ENCODE data around the gene PRCC. TPM values are rescaled to one million over a fixed set of nuclear protein-coding genes. Genes with fewer than 3 reads are reported as not detected.

Gene PRCC
- total RNA-seq, 4 donors from 2014 or later, result 25.1 to 44.6 (median 30.8) TPM

GRCh38 chr1:156747742-156748669, 19.3 kb upstream of the PRCC start:
- no peak for DNase-seq (ENCODE audit: low spot score in 2 of 2)
- Histone ChIP-seq H3K27me3 (no peaks in the 10 kb centered on the region), H3K9me3 (no peaks in the 10 kb centered on the region), H3K27ac (peak overlapping the region; percentile 95 to 100 (median 98)), H3K4me3 (peak overlapping the region; percentile 67 to 99 (median 92)), H3K4me1 (peaks cover 0 to 73% (median 52%) of the 10 kb centered on the region in 4 donors), H3K36me3 (peaks cover 0 to 24% (median 12%) of the 10 kb centered on the region in 3 donors)
- no peak for TF ChIP-seq CTCF (IDR thresholded peaks at IDR 0.05)
- TF ChIP-seq POLR2A (IDR thresholded peaks at IDR 0.05), result no peak
- WGBS, 2 donors, result 2 to 4% methylated on average over 8 of the region's 8 CpGs

GRCh38 chr1:156748670-156749418, 18.5 kb upstream of the PRCC start:
- DNase-seq (ENCODE audit: low spot score in 2 of 2), result peak; percentile 42 to 55
- H3K4me1 ChIP-seq, result peaks cover 0 to 76% (median 55%) of the 10 kb centered on the region in 4 donors

GRCh38 chr1:156749419-156750118, 17.8 kb upstream of the PRCC start:
- H3K4me1 ChIP-seq, result peaks cover 0 to 75% (median 55%) of the 10 kb centered on the region in 4 donors
- H3K27me3 ChIP-seq, result no peaks in the 10 kb centered on the region
- H3K9me3 ChIP-seq, result no peaks in the 10 kb centered on the region
- H3K27ac ChIP-seq, result peak overlapping the region; percentile 95 to 100 (median 98)
- no peak for DNase-seq (ENCODE audit: low spot score in 2 of 2)
- no peak for TF ChIP-seq EP300 (IDR thresholded peaks at IDR 0.05)
- no peak for TF ChIP-seq CTCF (IDR thresholded peaks at IDR 0.05)
- TF ChIP-seq POLR2A (IDR thresholded peaks at IDR 0.05), result no peak
- WGBS, 2 donors, result 22 to 24% methylated on average over 8 of the region's 8 CpGs
- H3K36me3 ChIP-seq, result peaks cover 0 to 9% (median 0%) of the 10 kb centered on the region in 3 donors
- peak overlapping the region; percentile 67 to 99 (median 92) for H3K4me3 ChIP-seq

More at GRCh38 chr1:156748670-156749418, 18.5 kb upstream of the PRCC start:
- Histone ChIP-seq H3K4me3 (peak overlapping the region; percentile 67 to 99 (median 92)), H3K9me3 (no peaks in the 10 kb centered on the region), H3K36me3 (peaks cover 0 to 16% (median 6%) of the 10 kb centered on the region in 3 donors), H3K27ac (peak overlapping the region; percentile 95 to 100 (median 98)), H3K27me3 (no peaks in the 10 kb centered on the region)
- WGBS, 2 donors, result 2 to 5% methylated on average over 9 of the region's 9 CpGs
- TF ChIP-seq POLR2A (IDR thresholded peaks at IDR 0.05) (peak in 1 of 2 donors; percentile 51), EP300 (IDR thresholded peaks at IDR 0.05) (peak; percentile 9 to 71), CTCF (IDR thresholded peaks at IDR 0.05) (peak in 1 of 5 experiments; percentile 14)

- Histone ChIP-seq H3K4me1 (peaks cover 0 to 73% (median 55%) of the 10 kb centered on the region in 4 donors), H3K27me3 (no peaks in the 10 kb centered on the region), H3K27ac (peak overlapping the region; percentile 95 to 100 (median 98)), H3K4me3 (peak overlapping the region; percentile 67 to 99 (median 92)), H3K36me3 (peaks cover 0 to 2% (median 0%) of the 10 kb centered on the region in 3 donors), H3K9me3 (no peaks in the 10 kb centered on the region)
- no peak for TF ChIP-seq CTCF (IDR thresholded peaks at IDR 0.05)
- 3 to 4% methylated on average over 5 of the region's 5 CpGs for WGBS, 2 donors
- no peak for DNase-seq (ENCODE audit: low spot score in 2 of 2)
Observed at GRCh38 chr1:156750191-156750672, 17.1 kb upstream of the PRCC start.
